Measurements from ENCODE around the gene RFPL4A. TPM values are rescaled to one million over a fixed set of nuclear protein-coding genes. Genes with fewer than 3 reads are reported as not detected.

Gene RFPL4A
- total RNA-seq, 1 experiment from 2014 or later, result not detected

DNA sequence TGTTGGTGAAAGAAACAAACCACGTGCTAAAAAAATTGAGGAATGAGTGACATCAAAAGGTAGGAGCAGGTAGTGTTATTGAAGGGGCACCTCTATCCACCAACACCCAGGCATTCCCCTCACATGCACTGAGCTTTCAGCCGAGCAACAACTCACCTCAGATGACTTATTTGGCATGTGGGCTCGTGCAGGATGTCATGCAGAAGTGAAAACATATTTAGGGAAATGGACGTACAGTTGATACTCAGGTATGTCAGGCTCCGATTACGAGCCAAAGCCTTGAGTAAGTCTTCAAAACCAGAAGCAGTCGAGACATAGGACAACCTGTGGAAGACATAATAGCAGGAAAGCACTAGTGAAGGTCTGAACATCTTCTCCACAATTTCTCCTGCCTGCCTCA is 42.5 kb downstream of the RFPL4A start:
- Mint-ChIP-seq H3K36me3 (ENCODE audit: insufficient read depth in 1 of 3, low read depth in 3 of 3) (peaks cover 6 to 43% (median 11%) of the 10 kb centered on the region in 3 experiments; a peak in 6 of 7 replicates), H3K4me1 (no peaks in the 10 kb centered on the region), H3K27ac (no peak overlapping the region), H3K27me3 (ENCODE audit: low read depth) (peaks cover 4% of the 10 kb centered on the region), H3K4me3 (no peak overlapping the region), H3K9me3 (peaks cover 90 to 97% of the 10 kb centered on the region in 2 experiments)
- Histone ChIP-seq H3K18ac (ENCODE audit: insufficient read length, low read depth, low read length) (no peak overlapping the region), H3K27me3 (ENCODE audit: insufficient read depth, low read length) (no peaks in the 10 kb centered on the region), H4K5ac (ENCODE audit: insufficient read length, low read depth, low read length) (no peak overlapping the region), H2BK15ac (ENCODE audit: low read depth, low read length) (no peak overlapping the region), H3K4me2 (ENCODE audit: insufficient read depth, insufficient read length, low read length) (no peak overlapping the region), H3K9ac (ENCODE audit: extremely low read depth, insufficient read length, low read length) (no peak overlapping the region), H4K91ac (ENCODE audit: insufficient read length, low read depth, low read length) (no peak overlapping the region), H2AFZ (ENCODE audit: low read length) (no peak overlapping the region), H3K4me1 (ENCODE audit: insufficient read depth, low read length) (no peaks in the 10 kb centered on the region), H2BK12ac (ENCODE audit: insufficient read length, low read depth, low read length) (no peak overlapping the region), H2BK120ac (ENCODE audit: low read depth, low read length, poor library complexity, severe bottlenecking) (no peak overlapping the region), H3K14ac (ENCODE audit: insufficient read depth, low read length) (no peak overlapping the region), H3K27ac (ENCODE audit: insufficient read length, low read depth, low read length) (no peak overlapping the region), H3K9me3 (ENCODE audit: control insufficient read depth, low read depth, low read length) (peaks cover 96% of the 10 kb centered on the region), H2BK5ac (ENCODE audit: insufficient read length, low read length) (no peak overlapping the region), H2BK20ac (ENCODE audit: low read depth, low read length, poor library complexity, severe bottlenecking) (no peak overlapping the region), H3K79me1 (ENCODE audit: insufficient read depth, low read depth, low read length, poor library complexity, severe bottlenecking) (no peaks in the 10 kb centered on the region), H3K79me2 (ENCODE audit: insufficient read depth, low read length) (no peaks in the 10 kb centered on the region), H3K23ac (ENCODE audit: insufficient read length, low read depth, low read length) (no peak overlapping the region), H3K23me2 (ENCODE audit: insufficient read length, low read depth, low read length, poor library complexity, severe bottlenecking) (no peaks in the 10 kb centered on the region), H3K56ac (ENCODE audit: insufficient read length, low read depth, low read length) (no peak overlapping the region), H4K20me1 (ENCODE audit: control insufficient read depth, insufficient read depth, insufficient read length) (no peaks in the 10 kb centered on the region), H3K4ac (ENCODE audit: low read depth, low read length) (no peak overlapping the region), H3T11ph (ENCODE audit: low read length) (no peak overlapping the region), H4K8ac (replicated peaks; ENCODE audit: insufficient read length, low read depth, low read length) (no peak overlapping the region), H2AK5ac (ENCODE audit: insufficient read length, low read length) (no peak overlapping the region)
- DNase-seq, result no peak
- no peak for TF ChIP-seq CTCF (conservative IDR thresholded peaks at IDR 0.05)
- no CpG with 5 or more reads among the region's 7 CpGs for WGBS (ENCODE audit: extremely low coverage, insufficient read length, low lambda C conversion rate)

Measured in H9 (cell line).